Measurements from ENCODE around the gene HYOU1. TPM values are rescaled to one million over a fixed set of nuclear protein-coding genes. Genes with fewer than 3 reads are reported as not detected.
"Not testable (repeated sequence)": the region's sequence is repeated elsewhere in the genome, so short reads cannot be mapped to it uniquely, and the experiment has no call there.

The HYOU1 gene
- total RNA-seq, 1 donor from 2014 or later = 193 TPM

GRCh38 chr11:119028346-119029068, 28.5 kb downstream of the HYOU1 start:
- H3K4me3 Mint-ChIP-seq = peak overlapping the region; percentile 83
- no peaks in the 10 kb centered on the region for H3K9me3 Mint-ChIP-seq
- H3K4me1 Mint-ChIP-seq = peaks cover 34% of the 10 kb centered on the region
- H3K36me3 Mint-ChIP-seq (ENCODE audit: low read depth) = peaks cover 23% of the 10 kb centered on the region
- no peak for DNase-seq
- intact Hi-C loops (cut with micrococcal nuclease) = no loop called here
- no peaks in the 10 kb centered on the region for H3K27me3 Mint-ChIP-seq
- peak overlapping the region; percentile 25 for H3K27ac Mint-ChIP-seq

DNA sequence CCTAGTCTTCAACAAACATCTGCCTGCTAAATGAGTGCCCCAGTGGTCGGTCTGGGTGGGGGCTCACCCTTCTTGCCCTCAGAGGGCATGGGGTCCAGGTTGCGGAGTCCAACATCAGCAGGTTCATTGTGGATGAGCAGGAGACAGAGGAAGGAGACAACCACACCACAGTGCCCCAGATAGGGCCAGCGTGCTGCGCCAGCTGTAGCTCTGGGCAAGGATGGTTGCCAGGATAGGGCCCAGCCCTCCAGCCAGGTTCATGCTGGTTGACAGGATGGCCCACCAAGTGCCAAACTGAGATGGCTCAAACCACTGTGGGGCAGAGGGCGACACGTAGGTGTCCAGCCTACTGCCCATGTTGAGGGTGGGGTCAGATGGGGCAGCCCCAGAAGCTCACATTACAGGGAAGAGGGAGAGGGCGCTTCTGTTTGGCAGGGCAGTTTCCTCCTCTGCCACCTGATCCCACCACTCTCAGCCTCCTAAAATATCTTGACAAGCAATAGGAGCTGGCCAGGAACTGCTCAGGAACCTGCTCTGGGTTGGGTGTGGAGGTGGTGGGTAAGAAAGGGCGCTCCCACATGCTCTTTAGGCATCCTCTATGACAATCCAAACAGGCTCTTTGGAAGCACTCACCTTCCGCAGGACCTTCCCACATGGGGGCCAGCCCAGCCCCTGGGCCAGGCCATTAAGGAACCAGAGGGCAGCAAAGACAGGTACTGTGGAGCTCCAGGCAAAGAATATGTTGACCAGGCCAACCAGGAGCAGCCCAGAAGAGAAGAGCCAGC, 29.3 kb downstream of the HYOU1 start:
- H3K27me3 Mint-ChIP-seq = no peaks in the 10 kb centered on the region
- H3K4me3 Mint-ChIP-seq = no peak overlapping the region
- no peaks in the 10 kb centered on the region for H3K9me3 Mint-ChIP-seq
- H3K27ac Mint-ChIP-seq = no peak overlapping the region
- peaks cover 28% of the 10 kb centered on the region for H3K36me3 Mint-ChIP-seq (ENCODE audit: low read depth)
- no peak for DNase-seq
- peaks cover 39% of the 10 kb centered on the region for H3K4me1 Mint-ChIP-seq
- intact Hi-C loops (cut with micrococcal nuclease) = no loop called here

- intact Hi-C loops (cut with micrococcal nuclease) = no loop called here
- Mint-ChIP-seq H3K4me3 (no peak overlapping the region), H3K36me3 (ENCODE audit: low read depth) (peaks cover 31% of the 10 kb centered on the region), H3K9me3 (no peaks in the 10 kb centered on the region), H3K27ac (no peak overlapping the region), H3K27me3 (no peaks in the 10 kb centered on the region), H3K4me1 (peaks cover 39% of the 10 kb centered on the region)
- DNase-seq = no peak
Measured at GRCh38 chr11:119026970-119027369, 30.0 kb downstream of the HYOU1 start.

- Mint-ChIP-seq H3K4me3 (no peak overlapping the region), H3K27me3 (no peaks in the 10 kb centered on the region), H3K9me3 (no peaks in the 10 kb centered on the region), H3K27ac (no peak overlapping the region), H3K4me1 (peaks cover 44% of the 10 kb centered on the region), H3K36me3 (ENCODE audit: low read depth) (peaks cover 39% of the 10 kb centered on the region)
- intact Hi-C loops (cut with micrococcal nuclease) = no loop called here
- DNase-seq = no peak
Measured at GRCh38 chr11:119025978-119026766, 30.8 kb downstream of the HYOU1 start.

DNA sequence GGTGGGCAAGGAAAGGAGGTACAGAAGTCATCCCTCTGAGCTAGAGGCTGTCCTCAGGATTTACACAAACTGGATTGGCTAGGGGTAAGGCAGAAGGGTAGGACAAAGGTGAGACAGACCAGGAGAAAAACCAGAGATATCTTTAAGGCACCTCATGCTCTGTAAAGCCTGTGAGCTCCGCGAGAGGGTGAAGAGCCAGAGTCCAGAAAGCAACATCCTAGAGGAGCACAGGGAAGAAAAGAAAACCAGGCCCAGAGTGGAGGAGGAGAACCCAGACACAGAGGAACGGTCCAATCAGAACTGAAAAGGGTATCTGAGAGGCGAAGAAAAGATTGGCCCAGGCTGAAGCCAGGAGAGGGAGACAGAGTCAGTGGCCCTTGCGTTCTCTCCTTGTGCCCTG, 31.5 kb downstream of the HYOU1 start:
- Mint-ChIP-seq H3K27me3 (no peaks in the 10 kb centered on the region), H3K27ac (peak overlapping the region; percentile 34), H3K4me3 (no peak overlapping the region), H3K36me3 (ENCODE audit: low read depth) (peaks cover 40% of the 10 kb centered on the region), H3K9me3 (no peaks in the 10 kb centered on the region), H3K4me1 (peaks cover 45% of the 10 kb centered on the region)
- intact Hi-C loops (cut with micrococcal nuclease) = no loop called here
- DNase-seq = no peak

DNA sequence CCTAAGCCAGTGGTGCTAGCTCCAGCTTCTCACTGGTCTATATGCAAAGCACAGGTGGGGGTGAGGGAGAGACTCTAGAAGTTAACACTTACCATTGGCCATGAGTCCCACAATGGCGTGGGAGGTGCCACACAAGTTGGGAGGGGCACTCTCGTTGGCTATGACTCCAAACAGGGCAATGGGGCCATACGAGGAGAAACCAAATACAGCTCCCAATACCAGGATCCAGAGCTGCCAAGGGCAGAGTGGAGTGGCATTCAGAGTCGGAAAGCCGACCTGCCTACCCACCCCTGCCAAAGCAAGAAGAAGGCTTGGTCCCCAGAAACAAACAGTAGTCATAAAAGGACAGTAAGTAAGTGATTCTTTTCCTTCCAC, 31.9 kb downstream of the HYOU1 start:
- no peaks in the 10 kb centered on the region for H3K9me3 Mint-ChIP-seq

DNA sequence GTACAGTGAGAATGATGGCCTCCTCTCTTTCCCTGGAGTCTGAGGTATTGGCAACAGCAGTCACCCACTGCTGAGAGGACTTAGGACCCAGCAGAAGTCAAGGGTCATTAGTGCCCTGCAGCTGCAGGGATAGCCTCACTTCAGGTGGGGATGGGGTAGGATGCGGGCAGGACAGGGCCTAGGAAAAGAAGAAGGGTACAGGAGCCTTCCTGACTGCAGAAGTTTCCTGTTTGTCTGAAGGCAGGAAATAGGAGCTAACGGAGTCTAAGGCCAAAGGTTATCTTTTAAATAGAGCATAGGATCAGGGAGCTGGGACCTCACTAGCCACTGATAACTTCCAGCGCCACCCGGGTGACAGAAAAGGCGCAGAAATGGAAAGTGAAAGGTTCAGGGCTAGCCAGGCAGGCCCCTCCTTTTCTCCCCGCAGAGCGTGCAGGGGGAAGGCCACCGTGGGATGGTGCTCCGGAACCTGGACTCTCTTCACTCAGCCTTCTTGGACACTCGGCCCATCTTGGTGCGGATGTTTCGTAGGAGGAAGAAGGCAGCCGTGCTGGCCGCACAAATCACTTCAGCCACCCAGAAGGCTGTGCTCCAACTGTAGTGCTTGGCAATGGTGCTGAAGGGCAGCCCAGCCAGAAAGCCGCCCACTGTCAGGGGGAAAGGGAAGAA, 32.4 kb downstream of the HYOU1 start:
- intact Hi-C loops (cut with micrococcal nuclease) = no loop called here
- no peaks in the 10 kb centered on the region for H3K9me3 Mint-ChIP-seq
- peak overlapping the region; percentile 67 for H3K27ac Mint-ChIP-seq
- no peak for DNase-seq
- peaks cover 44% of the 10 kb centered on the region for H3K4me1 Mint-ChIP-seq
- H3K36me3 Mint-ChIP-seq (ENCODE audit: low read depth) = peaks cover 49% of the 10 kb centered on the region
- no peaks in the 10 kb centered on the region for H3K27me3 Mint-ChIP-seq
- H3K4me3 Mint-ChIP-seq = no peak overlapping the region

More for the DNA sequence above, 31.9 kb downstream of the HYOU1 start:
- Mint-ChIP-seq H3K36me3 (ENCODE audit: low read depth) (peaks cover 44% of the 10 kb centered on the region), H3K27me3 (no peaks in the 10 kb centered on the region), H3K4me3 (no peak overlapping the region), H3K4me1 (peaks cover 46% of the 10 kb centered on the region), H3K27ac (peak overlapping the region; percentile 34)
- intact Hi-C loops (cut with micrococcal nuclease) = no loop called here
- DNase-seq = no peak

DNA sequence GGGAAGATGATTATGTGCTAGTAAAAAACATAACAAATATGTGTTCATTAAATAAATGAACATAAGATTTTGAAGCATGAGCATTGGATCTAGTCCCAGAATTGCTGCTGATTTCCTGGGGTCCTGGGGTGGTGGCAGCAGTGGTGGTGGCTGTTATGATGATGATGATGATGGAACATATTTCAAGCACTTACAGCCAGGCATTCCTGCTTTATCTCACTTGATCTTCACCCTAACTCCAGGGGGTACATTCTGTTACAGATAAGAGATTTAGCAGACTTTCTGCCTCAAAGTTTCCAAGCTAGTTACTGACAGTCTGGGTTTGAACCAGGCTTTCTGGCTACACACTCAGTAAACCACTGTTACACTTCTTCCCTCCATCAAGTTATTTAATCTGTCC, 33.3 kb downstream of the HYOU1 start:
- no peak for DNase-seq
- Mint-ChIP-seq H3K9me3 (no peaks in the 10 kb centered on the region), H3K4me1 (peaks cover 37% of the 10 kb centered on the region), H3K4me3 (no peak overlapping the region), H3K36me3 (ENCODE audit: low read depth) (peaks cover 49% of the 10 kb centered on the region), H3K27ac (peak overlapping the region; percentile 23), H3K27me3 (no peaks in the 10 kb centered on the region)
- intact Hi-C loops (cut with micrococcal nuclease) = no loop called here

- H3K27ac Mint-ChIP-seq = peak overlapping the region; percentile 19
- no peak for DNase-seq
- intact Hi-C loops (cut with micrococcal nuclease) = no loop called here
- H3K27me3 Mint-ChIP-seq = no peaks in the 10 kb centered on the region
- peaks cover 34% of the 10 kb centered on the region for H3K4me1 Mint-ChIP-seq
- peak overlapping the region; percentile 52 for H3K4me3 Mint-ChIP-seq
- H3K9me3 Mint-ChIP-seq = no peaks in the 10 kb centered on the region
- H3K36me3 Mint-ChIP-seq (ENCODE audit: low read depth) = peaks cover 66% of the 10 kb centered on the region
Measured at GRCh38 chr11:119021631-119022030, 35.4 kb downstream of the HYOU1 start.

GRCh38 chr11:119019996-119020395, 37.0 kb downstream of the HYOU1 start:
- H3K4me1 Mint-ChIP-seq = peaks cover 44% of the 10 kb centered on the region
- H3K4me3 Mint-ChIP-seq = peak overlapping the region; percentile 100
- peak overlapping the region; percentile 99 for H3K27ac Mint-ChIP-seq
- H3K27me3 Mint-ChIP-seq = no peaks in the 10 kb centered on the region
- H3K36me3 Mint-ChIP-seq (ENCODE audit: low read depth) = peaks cover 74% of the 10 kb centered on the region
- intact Hi-C loops (cut with micrococcal nuclease) = loop anchor here (5.0 kb wide), 2 partner anchors 93 to 228 kb away; partner anchors contain the start of genes BCL9L and DDX6
- DNase-seq = no peak
- H3K9me3 Mint-ChIP-seq = no peaks in the 10 kb centered on the region

GRCh38 chr11:119018074-119018938, 38.7 kb downstream of the HYOU1 start, which contains the start of the genes RPS25 and TRAPPC4:
Gene RPS25 (minus strand): TSS chr11:119018343. CDS start chr11:119018284, 59 bp downstream.
Gene TRAPPC4 (plus strand): TSS chr11:119018766. CDS start chr11:119018796, 30 bp downstream.
- no peaks in the 10 kb centered on the region for H3K27me3 Mint-ChIP-seq
- DNase-seq = peak; percentile 98
- peaks cover 74% of the 10 kb centered on the region for H3K36me3 Mint-ChIP-seq (ENCODE audit: low read depth)
- H3K4me3 Mint-ChIP-seq = peak within 1 kb of the TSS; percentile 100
- peak within 1 kb of the TSS; percentile 99 for H3K27ac Mint-ChIP-seq
- peaks cover 35% of the 10 kb centered on the region for H3K4me1 Mint-ChIP-seq
- intact Hi-C loops (cut with micrococcal nuclease) = loop anchor here (1.0 to 5.0 kb wide), 8 partner anchors 12 to 226 kb away; partner anchors contain the start of genes BCL9L, CENATAC, DDX6 and HMBS
- H3K9me3 Mint-ChIP-seq = no peaks in the 10 kb centered on the region

- H3K27me3 Mint-ChIP-seq, H3K9me3 Mint-ChIP-seq: not testable (repeated sequence)
Measured at GRCh38 chr11:119017377-119017776, 39.6 kb downstream of the HYOU1 start.

More at GRCh38 chr11:119017377-119017776, 39.6 kb downstream of the HYOU1 start:
- H3K36me3 Mint-ChIP-seq (ENCODE audit: low read depth) = peaks cover 78% of the 10 kb centered on the region
- H3K4me3 Mint-ChIP-seq = peak overlapping the region; percentile 100
- H3K27ac Mint-ChIP-seq = peak overlapping the region; percentile 99
- not testable (repeated sequence) for DNase-seq
- intact Hi-C loops (cut with micrococcal nuclease) = loop anchor here (5.0 kb wide), 2 partner anchors 90 to 225 kb away; partner anchors contain the start of genes BCL9L and DDX6
- peaks cover 34% of the 10 kb centered on the region for H3K4me1 Mint-ChIP-seq
